Non-pigmented ciliary epithelial cell (primary cell): ENCODE data around the gene C12orf57.

ENCODE experiments used
- DNase-seq: peaks from one replicate; pipeline ENCODE4 v3.0.0-alpha.2; 2010; ENCODE audit warnings: low read depth

C12orf57 gene

DNA sequence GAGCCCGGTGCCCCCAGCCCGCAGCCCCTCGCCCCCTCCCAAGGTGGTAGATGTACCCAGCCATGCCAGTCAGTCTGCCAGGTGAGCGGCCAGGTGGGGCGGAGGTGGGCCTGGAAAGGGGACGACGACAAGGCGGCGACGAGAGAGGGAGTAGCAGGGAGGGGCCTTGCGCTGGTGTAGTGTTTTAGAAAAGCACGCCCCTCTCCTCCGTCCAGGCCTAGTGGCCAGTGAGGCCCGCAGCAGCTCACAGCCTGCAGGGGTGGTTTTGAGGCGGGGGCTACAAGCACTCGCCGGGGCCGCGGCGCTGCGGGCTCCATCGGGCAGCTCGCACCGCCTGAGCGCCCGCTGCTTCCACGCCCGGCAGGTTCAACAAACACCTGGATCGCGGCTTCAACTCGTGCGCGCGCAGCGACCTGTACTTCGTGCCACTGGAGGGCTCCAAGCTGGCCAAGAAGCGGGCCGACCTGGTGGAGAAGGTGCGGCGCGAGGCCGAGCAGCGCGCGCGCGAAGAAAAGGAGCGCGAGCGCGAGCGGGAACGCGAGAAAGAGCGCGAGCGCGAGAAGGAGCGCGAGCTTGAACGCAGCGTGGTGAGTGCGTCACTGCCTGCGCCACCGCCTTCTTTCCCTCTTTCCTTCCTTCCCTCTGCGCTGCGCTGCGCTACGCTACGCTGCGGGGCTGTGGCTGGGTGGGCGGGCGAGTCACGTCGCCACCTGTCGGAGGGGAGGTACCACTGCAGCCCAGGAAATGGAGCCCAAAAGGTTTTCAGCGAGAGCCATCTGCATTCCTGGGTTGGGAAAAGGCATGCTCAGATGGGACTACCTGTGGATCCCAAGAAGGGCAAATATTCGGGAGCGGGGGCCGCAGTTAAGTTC lies 6.1 kb upstream of the C12orf57 start:
- DNase-seq = no peak

DNA sequence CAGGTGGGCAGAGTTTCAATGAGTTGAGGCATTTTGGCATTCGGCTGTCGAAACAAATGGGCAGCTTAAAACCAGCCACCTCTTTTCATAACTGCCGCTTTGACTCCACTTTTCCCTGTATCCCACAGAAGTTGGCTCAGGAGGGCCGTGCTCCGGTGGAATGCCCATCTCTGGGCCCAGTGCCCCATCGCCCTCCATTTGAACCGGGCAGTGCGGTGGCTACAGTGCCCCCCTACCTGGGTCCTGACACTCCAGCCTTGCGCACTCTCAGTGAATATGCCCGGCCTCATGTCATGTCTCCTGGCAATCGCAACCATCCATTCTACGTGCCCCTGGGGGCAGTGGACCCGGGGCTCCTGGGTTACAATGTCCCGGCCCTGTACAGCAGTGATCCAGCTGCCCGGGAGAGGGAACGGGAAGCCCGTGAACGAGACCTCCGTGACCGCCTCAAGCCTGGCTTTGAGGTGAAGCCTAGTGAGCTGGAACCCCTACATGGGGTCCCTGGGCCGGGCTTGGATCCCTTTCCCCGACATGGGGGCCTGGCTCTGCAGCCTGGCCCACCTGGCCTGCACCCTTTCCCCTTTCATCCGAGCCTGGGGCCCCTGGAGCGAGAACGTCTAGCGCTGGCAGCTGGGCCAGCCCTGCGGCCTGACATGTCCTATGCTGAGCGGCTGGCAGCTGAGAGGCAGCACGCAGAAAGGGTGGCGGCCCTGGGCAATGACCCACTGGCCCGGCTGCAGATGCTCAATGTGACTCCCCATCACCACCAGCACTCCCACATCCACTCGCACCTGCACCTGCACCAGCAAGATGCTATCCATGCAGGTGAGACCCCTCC lies 5.2 kb upstream of the C12orf57 start:
- no peak for DNase-seq

DNA sequence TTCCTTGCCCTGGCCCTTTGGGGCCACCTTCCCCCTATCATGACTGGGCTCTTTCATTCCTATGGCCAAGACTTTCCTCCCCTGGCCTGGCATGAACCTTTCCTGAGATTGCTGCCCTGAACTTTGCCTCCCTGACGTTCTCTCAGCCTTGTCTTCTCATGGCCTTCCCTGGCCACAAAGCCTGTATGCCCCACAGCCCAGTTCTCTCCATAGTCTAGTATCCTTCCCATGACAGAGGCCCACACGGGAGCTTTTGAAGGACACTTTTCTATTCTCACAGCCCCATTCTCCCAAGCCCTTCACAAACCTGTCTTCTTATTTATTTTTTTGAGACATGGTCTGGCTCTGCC lies 4.7 kb upstream of the C12orf57 start:
- no peak for DNase-seq

DNA sequence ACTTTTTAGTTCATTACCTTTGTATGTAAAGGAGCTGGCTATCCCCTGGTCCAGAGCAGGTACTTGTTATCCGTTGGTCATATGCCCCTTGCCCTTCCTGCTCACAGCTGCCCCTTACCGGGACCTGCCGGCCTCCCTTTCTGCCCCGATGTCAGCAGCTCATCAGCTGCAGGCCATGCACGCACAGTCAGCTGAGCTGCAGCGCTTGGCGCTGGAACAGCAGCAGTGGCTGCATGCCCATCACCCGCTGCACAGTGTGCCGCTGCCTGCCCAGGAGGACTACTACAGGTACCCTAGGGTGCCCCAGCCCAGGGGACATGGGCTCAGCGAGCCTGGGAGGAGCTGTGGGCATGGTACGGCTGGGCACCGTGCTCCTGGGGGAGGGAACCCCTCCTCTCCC lies 2.6 kb upstream of the C12orf57 start:
- no peak for DNase-seq

DNA sequence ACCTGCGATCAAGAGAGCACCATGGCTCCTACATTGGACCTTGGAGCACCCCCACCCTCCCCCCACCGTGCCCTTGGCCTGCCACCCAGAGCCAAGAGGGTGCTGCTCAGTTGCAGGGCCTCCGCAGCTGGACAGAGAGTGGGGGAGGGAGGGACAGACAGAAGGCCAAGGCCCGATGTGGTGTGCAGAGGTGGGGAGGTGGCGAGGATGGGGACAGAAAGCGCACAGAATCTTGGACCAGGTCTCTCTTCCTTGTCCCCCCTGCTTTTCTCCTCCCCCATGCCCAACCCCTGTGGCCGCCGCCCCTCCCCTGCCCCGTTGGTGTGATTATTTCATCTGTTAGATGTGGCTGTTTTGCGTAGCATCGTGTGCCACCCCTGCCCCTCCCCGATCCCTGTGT lies 2.0 kb upstream of the C12orf57 start:
- no peak for DNase-seq

DNA sequence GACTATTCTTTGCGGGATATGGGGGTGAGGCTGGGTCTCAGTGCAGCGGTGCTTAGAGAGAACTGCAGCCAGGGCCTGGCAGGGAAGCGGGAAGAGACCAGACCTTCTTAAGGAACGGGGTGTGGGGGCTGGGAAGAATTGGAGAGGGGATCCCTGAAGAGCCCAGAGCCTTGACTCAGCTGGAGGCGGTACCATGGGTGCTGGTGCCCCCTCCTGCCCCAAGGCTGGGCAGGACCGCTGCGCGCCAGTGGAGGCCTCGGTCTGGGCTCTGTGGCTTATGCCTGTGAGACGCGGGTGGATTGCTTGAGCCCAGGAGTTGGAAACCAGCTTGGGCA lies 1.5 kb upstream of the C12orf57 start:
- DNase-seq = no peak

DNA sequence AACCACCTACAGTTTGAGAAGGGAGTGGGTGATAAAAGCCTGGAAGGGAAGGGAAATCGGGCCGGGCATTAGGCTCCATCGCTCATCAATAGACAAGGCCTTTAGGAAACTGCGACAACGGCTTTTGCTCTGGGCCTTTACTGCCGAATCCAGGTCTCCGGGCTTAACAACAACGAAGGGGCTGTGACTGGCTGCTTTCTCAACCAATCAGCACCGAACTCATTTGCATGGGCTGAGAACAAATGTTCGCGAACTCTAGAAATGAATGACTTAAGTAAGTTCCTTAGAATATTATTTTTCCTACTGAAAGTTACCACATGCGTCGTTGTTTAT lies 467 bp upstream of the C12orf57 start:
- peak; percentile 79 for DNase-seq

DNA sequence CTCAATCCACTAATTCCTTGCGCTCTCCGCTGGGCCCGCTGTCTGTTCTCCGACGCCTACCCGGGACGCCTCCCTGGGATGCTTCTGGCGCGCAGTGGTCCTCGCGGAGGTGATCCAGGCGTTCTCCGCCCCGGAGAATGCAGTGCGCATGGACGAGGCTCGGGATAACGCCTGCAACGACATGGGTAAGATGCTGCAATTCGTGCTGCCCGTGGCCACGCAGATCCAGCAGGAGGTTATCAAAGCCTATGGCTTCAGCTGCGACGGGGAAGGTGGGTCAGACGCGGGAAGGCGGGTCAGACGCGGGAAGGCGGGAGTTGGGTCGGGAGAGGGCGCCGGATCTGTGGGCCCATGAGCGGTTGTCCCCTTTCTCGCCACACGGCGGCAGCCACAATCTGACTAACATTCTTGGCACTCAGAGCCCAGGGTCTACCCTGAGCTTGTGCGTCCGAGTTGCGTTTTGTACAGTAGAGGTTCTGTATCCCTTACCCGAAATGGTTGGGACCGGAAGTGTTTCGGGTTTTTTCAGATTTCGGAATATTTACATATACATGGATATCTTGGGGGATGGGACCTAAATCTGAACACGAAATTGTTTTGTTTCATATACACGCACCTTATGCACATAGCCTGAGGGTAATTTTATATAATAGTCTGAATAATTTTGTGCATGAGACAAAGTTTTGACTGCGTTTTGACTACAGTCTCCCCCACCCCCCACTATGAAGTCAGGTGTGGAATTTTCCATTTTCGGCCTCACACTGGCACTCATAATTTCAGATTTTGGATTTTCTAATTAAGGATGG lies 762 bp downstream of the C12orf57 start:
- no peak for DNase-seq

DNA sequence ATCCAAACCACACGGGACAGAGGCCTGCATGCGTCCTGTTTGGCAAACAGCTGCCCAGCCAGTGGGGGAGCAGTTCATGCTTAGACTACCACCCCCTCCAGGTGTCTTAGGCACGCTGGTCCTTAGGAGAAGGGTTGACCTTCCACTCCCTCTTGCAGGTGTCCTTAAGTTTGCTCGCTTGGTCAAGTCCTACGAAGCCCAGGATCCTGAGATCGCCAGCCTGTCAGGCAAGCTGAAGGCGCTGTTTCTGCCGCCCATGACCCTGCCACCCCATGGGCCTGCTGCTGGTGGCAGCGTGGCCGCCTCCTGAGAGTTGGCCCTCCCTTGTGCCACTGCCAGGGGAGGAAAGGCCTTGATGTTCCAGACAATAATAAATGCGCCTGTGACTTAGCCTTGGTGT lies 1.8 kb downstream of the C12orf57 start:
- DNase-seq = no peak

DNA sequence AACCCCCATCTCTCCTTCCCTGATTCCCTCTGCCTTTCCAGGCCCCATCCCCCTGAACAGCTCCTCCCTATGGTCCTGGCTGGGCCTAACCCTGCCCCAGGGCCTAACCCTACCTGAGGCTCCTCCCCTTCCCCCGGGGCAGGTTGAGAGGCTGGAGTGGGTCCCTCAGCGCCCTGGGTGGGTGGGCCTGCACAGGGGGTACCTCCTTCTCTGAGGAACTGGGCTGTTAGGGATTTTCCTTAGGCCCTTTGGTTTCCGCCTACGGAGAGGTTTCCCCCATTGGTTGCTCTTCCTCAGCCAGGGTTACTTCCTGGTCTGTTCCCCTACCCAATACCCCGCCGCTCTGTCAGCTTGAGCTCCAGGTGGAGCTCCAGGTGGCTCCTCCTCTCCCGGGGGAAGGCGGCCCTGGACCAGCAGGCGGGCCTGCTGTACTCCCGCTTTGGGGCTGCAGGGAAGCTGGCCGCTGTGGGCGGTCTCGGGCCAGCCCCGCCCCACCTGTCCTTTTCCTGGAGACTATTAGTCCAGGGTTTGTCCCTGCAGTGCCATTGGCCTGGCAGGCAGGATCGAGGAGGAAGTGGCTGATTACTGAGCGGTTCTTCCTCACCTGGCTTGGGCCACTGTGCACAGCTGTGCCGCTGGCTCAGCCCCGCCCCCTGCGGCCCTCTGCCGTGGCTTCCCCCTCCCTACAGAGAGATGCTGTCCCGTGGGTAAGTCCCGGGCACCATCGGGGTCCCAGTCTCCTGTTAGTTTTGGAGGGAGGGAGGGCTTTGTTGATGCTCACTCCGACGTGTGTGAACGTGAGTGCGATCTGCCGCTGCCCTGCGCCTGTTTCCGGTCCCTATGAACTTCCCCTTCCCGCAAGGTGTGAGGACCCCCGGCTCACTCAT lies 2.5 kb downstream of the C12orf57 start:
- DNase-seq = no peak

DNA sequence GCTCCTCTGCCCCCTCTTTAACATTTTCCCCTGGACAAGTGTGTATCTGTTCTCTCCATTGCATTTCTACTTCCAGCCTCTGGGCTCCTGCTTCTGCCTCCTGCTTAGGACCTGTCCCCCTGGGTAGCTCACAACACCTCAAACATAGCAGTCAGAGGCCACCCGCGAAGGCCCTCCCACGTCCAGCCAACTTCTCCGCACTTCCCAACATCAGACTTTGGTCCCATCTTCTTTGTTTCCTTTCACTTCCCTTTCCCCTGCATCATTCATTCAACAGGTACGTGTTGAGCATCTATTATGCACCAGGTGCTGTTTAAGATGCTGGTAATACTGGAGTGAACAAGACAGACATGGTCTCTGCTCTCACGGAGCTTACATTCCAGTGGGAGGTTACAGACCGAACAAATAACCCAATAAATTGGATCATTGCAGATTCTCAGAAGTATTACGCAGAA lies 3.1 kb downstream of the C12orf57 start:
- no peak for DNase-seq

DNA sequence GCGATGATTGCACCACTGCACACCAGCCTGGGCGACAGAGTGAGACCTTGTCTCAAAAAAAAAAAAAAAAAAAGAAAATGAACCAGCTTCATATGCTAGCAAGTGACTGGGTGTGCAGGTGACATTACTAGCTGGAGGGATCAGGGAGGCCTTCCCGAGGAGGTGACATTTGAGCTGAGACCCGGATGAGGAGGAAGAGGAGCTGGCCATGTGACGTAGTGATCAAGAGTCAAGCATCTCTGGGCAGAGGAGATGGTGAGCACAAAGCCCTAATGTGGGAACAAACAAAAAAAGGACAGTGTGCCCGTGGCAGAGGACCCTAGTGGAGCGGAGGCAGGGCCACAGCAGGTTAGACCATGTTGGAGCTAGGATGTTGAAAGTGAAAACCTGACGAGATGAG lies 3.8 kb downstream of the C12orf57 start:
- no peak for DNase-seq

DNA sequence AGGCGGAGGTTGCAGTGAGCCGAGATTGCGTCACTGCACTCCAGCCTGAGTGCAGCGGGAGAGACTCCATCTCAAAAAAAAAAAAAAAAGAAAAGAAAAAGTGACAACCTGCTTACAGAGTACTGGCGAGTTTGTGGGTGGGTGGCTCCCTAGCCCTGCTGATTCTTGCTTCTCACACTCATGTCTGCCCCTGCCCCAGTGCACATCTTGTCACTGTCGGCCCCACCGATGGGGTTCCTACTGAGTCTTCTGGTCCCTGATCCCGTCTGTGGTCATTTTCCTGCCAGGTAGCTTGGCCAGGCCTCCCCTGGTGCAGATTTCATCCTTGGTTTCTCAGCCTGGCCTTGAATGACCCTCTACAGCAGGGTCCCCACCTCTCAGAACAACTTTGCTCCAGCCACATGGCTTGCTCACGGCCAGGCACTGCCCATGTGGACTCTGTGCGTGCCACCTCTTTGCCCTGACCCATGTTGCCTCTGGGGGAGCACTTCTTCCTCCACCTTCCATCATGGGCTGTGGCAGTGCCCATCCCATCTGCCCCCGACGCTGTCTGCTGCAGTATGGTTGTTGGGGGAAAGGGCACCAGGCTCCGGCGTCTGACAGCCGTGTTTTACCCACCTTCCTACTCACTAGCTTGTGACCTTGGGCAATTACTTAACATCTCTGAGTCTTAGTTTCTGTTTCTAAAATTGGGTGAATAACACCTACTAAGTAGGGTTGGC lies 5.2 kb downstream of the C12orf57 start:
- no peak for DNase-seq

DNA sequence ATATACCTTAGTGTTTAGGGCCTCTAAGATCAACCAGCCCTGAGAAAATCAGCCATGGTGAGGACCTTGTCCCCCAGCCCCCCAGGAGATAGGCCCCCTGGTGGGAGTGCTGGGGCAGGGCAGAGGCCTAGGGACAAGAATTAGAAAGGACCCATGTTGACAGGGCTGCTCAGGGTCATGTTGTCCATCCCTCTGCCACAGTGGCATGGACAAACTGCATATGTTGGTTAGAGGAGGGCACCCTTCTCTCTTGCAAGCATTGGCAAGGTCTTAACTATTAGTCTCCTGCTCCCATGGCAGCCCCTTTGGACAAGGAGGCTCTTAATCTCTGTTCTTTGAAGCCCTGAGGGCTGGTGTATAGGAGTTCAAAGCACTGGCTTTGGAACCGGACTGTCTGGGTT lies 6.6 kb downstream of the C12orf57 start:
- DNase-seq = no peak

DNA sequence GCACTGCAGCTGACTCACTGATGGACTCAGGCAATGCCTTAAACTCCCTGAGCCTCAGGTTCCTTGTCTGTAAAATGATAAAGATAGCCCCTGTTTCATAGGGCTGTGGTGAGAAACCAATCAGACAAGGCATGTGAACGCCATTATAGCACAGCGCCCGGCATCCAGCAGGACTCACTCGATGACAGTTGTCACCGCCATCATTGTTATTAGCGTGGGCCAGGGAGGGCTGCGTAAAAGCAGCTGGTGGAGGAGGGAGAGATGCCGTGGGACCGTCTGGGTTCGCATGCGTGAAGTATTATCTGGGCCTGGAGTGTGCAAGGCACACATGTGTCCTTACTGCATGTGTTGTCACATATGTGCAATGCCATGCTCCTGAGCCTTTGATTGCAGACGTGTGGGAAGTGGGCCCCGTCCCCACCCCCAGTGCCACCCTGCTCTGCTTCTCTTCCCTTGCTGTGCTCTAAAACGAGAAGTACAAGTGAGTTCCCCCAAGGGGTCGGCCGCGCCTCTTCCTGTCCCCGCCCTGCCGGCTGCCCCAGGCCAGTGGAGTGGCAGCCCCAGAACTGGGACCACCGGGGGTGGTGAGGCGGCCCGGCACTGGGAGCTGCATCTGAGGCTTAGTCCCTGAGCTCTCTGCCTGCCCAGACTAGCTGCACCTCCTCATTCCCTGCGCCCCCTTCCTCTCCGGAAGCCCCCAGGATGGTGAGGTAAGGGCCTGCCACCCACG lies 7.2 kb downstream of the C12orf57 start, which contains the start of gene PTPN6:
Gene PTPN6 (plus strand): TSS at position 546 of the 730 bp plus-strand sequence. CDS start 157 bp downstream, at position 703.
- no peak for DNase-seq

DNA sequence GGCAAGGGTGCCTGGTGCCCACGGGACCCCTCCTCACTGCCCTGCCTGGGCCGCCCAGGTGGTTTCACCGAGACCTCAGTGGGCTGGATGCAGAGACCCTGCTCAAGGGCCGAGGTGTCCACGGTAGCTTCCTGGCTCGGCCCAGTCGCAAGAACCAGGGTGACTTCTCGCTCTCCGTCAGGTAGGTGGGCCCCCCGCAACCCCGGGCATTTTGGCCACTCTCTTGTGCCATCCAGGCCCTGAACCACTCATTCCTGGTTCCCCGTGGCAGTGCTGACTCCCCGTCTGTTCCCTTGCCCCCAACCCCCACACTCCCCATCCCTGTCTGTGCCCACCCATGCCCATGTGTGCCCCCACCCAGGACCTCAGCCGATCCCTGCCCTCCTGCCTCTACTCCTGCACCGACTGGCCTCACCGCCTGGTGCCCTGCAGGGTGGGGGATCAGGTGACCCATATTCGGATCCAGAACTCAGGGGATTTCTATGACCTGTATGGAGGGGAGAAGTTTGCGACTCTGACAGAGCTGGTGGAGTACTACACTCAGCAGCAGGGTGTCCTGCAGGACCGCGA lies 7.8 kb downstream of the C12orf57 start:
- no peak for DNase-seq

DNA sequence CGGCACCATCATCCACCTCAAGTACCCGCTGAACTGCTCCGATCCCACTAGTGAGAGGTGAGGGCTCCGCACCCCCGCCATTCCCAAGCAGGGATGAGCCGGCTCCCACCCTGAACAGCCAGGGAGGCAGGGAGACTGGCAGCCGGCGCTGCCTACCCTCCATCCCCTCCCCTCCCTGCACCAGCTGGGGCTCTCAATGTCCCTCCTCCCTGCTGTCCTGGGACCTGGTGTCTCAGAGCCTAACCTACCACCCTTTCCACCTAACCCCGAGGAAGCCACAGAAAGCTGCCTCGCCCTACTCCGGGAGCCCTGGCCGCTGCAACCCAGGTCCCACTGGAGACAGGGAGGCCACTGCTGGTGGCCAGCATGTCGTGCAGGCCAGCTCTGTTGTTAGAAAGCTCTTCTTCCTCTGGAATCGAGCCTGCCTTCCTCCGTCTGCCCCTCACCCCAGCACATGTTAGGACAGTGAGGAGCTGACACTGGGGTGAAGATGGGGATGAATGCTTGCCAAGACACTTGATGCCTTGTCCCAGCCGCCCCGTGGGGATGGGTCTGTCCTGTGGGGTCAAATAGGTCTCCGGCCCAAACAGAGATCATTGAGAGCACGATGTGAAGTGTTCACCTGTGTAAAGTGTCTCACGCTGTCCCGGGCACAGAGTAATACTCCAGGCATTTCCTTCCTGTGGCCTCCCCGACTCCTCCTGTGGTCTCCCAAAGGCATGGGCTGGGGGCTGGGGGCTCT lies 8.5 kb downstream of the C12orf57 start:
- DNase-seq = no peak

DNA sequence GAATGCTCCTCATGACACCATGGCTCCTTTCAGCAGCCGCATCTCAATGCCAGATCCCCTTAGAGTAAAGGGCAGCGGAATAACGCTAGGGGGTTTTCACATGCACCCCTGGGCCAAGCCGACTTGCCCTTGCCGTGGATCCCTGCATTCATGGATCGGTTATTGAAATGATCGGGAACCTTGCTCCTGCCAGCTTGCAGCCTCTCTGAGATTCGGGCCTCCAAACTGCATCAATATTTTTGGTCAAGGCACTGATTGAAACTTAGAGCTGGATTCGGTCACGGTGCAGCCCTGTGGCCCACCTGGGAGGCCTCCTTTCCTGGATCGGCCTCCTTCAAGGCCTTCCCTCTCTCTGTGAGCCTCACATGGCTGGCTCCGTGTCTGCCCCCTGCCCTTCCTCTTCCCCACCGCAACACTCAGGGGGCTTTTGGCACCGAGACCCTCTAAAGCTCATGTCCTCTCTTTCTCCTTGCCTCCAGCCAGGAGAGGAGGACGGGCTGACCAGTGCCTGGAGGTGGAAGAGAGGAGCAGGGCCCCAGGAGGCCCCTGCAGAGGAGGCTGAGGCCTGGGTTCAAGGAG lies 9.1 kb downstream of the C12orf57 start:
- no peak for DNase-seq
